ENCODE measurements around the gene ZNF618. TPM values are rescaled to one million over a fixed set of nuclear protein-coding genes. Genes with fewer than 3 reads are reported as not detected.

The ZNF618 gene
- polyA plus RNA-seq, 1 experiment = 8.7 TPM

- no peak overlapping the region for H3K4me3 ChIP-seq (ENCODE audit: low read depth, low read length)
- peaks cover 9% of the 10 kb centered on the region for H3K27me3 ChIP-seq (ENCODE audit: control insufficient read depth, insufficient read depth, low read length)
- TF ChIP-seq, protein P1, sequence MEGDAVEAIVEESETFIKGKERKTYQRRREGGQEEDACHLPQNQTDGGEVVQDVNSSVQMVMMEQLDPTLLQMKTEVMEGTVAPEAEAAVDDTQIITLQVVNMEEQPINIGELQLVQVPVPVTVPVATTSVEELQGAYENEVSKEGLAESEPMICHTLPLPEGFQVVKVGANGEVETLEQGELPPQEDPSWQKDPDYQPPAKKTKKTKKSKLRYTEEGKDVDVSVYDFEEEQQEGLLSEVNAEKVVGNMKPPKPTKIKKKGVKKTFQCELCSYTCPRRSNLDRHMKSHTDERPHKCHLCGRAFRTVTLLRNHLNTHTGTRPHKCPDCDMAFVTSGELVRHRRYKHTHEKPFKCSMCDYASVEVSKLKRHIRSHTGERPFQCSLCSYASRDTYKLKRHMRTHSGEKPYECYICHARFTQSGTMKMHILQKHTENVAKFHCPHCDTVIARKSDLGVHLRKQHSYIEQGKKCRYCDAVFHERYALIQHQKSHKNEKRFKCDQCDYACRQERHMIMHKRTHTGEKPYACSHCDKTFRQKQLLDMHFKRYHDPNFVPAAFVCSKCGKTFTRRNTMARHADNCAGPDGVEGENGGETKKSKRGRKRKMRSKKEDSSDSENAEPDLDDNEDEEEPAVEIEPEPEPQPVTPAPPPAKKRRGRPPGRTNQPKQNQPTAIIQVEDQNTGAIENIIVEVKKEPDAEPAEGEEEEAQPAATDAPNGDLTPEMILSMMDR (IDR thresholded peaks at IDR 0.05; ENCODE audit: low read depth, low read length) = no peak
- POLR2A ChIA-PET = no interaction called here
- no peak for DNase-seq (ENCODE audit: low read depth, low spot score)
- no peaks in the 10 kb centered on the region for H3K9me3 ChIP-seq (ENCODE audit: control insufficient read depth, insufficient read depth, low read length)
- H3K27ac ChIP-seq (ENCODE audit: low read depth, low read length) = no peak overlapping the region
- CTCF ChIA-PET = no interaction called here
Measured at GRCh38 chr9:113873446-113873845, 2.7 kb upstream of the ZNF618 start.

DNA sequence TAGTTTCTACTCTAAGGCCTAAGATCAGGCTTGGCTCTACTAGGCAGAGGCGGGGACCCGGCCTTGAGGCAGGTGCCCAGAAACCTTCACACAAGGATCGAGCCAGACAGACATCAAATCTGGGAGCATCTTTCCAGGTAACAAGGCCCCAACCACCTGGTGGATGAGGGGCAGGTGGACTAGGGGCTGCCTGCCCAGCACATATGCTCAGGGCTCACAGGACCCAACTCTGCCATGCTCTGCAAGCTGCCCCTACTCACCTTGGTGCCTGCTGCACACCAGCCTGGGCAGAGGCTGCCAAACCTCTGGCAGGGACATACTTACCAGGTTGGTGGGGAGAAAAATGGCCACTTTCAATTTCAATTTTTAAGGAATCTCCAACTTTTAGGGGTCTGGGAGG lies 2.2 kb upstream of the ZNF618 start:
- peaks cover 9% of the 10 kb centered on the region for H3K27me3 ChIP-seq (ENCODE audit: control insufficient read depth, insufficient read depth, low read length)
- POLR2A ChIA-PET = no interaction called here
- no peak for DNase-seq (ENCODE audit: low read depth, low spot score)
- H3K9me3 ChIP-seq (ENCODE audit: control insufficient read depth, insufficient read depth, low read length) = no peaks in the 10 kb centered on the region
- CTCF ChIA-PET = no interaction called here
- TF ChIP-seq, protein P1 (IDR thresholded peaks at IDR 0.05; ENCODE audit: low read depth, low read length) = no peak
- no peak overlapping the region for H3K27ac ChIP-seq (ENCODE audit: low read depth, low read length)
- no peak overlapping the region for H3K4me3 ChIP-seq (ENCODE audit: low read depth, low read length)

- TF ChIP-seq, protein P1 (IDR thresholded peaks at IDR 0.05; ENCODE audit: low read depth, low read length) = no peak
- CTCF ChIA-PET = interaction anchor here (0.6 to 0.7 kb wide), 4 partner anchors 27 to 127 kb away, joined by 3 to 4 read pairs (median 4); no protein-coding TSS in a partner anchor
- H3K27me3 ChIP-seq (ENCODE audit: control insufficient read depth, insufficient read depth, low read length) = peaks cover 4% of the 10 kb centered on the region
- peak overlapping the region; percentile 49 for H3K4me3 ChIP-seq (ENCODE audit: low read depth, low read length)
- no peaks in the 10 kb centered on the region for H3K9me3 ChIP-seq (ENCODE audit: control insufficient read depth, insufficient read depth, low read length)
- H3K27ac ChIP-seq (ENCODE audit: low read depth, low read length) = no peak overlapping the region
- POLR2A ChIA-PET = interaction anchor here (0.7 kb wide), 1 partner anchor 11 kb away, joined by 7 read pairs; no protein-coding TSS in a partner anchor
- DNase-seq (ENCODE audit: low read depth, low spot score) = no peak
Measured at GRCh38 chr9:113875459-113876150, 504 bp upstream of the ZNF618 start.

GRCh38 chr9:113876993-113877368 lies 872 bp downstream of the ZNF618 start:
- peak overlapping the region; percentile 68 for H3K4me3 ChIP-seq (ENCODE audit: low read depth, low read length)
- H3K27ac ChIP-seq (ENCODE audit: low read depth, low read length) = no peak overlapping the region
- DNase-seq (ENCODE audit: low read depth, low spot score) = no peak
- H3K9me3 ChIP-seq (ENCODE audit: control insufficient read depth, insufficient read depth, low read length) = no peaks in the 10 kb centered on the region
- TF ChIP-seq, protein P1 (IDR thresholded peaks at IDR 0.05; ENCODE audit: low read depth, low read length) = no peak
- POLR2A ChIA-PET = interaction anchor here (0.7 kb wide), 1 partner anchor 51 kb away, joined by 12 read pairs; no protein-coding TSS in a partner anchor
- CTCF ChIA-PET = interaction anchor here (0.6 to 1.6 kb wide), 27 partner anchors 8 to 414 kb away, joined by 3 to 8 read pairs (median 4); no protein-coding TSS in a partner anchor
- no peaks in the 10 kb centered on the region for H3K27me3 ChIP-seq (ENCODE audit: control insufficient read depth, insufficient read depth, low read length)

GRCh38 chr9:113879318-113879717 lies 3.2 kb downstream of the ZNF618 start:
- Histone ChIP-seq H3K9me3 (ENCODE audit: control insufficient read depth, insufficient read depth, low read length) (no peaks in the 10 kb centered on the region), H3K4me3 (ENCODE audit: low read depth, low read length) (no peak overlapping the region), H3K27ac (ENCODE audit: low read depth, low read length) (no peak overlapping the region), H3K27me3 (ENCODE audit: control insufficient read depth, insufficient read depth, low read length) (no peaks in the 10 kb centered on the region)
- CTCF ChIA-PET = interaction anchor here (0.7 to 1.5 kb wide), 5 partner anchors 79 to 394 kb away, joined by 3 to 5 read pairs (median 3); no protein-coding TSS in a partner anchor
- DNase-seq (ENCODE audit: low read depth, low spot score) = no peak
- POLR2A ChIA-PET = interaction anchor here (0.7 kb wide), 2 partner anchors 42 to 81 kb away, joined by 4 read pairs; no protein-coding TSS in a partner anchor
- TF ChIP-seq, protein P1 (IDR thresholded peaks at IDR 0.05; ENCODE audit: low read depth, low read length) = no peak
